Osteoblast (primary cell): ENCODE data around the gene TIGD1. TPM values are rescaled to one million over a fixed set of nuclear protein-coding genes. Genes with fewer than 3 reads are reported as not detected.

ENCODE experiments used
- DNase-seq: peaks from one replicate; pipeline ENCODE4 v3.0.0; 2011; ENCODE audit warnings: low spot score, mixed read lengths; ENCODE audit not compliant: insufficient read length; ENCODE audit errors: missing footprints
- H2AFZ ChIP-seq: 2 replicates; pipeline ENCODE4 v1.6.0; 2011; ENCODE audit warnings: mild to moderate bottlenecking, low read length
- H3K27ac ChIP-seq: 2 replicates; pipeline ENCODE4 v1.5.1; 2011; ENCODE audit warnings: mild to moderate bottlenecking, low read depth, low read length, moderate library complexity
- H3K27me3 ChIP-seq: 2 replicates; pipeline ENCODE4 v1.6.0; 2012; ENCODE audit warnings: mild to moderate bottlenecking, control low read depth, inconsistent platforms, low read length, moderate library complexity; ENCODE audit not compliant: insufficient read depth
- H3K36me3 ChIP-seq: 2 replicates; pipeline ENCODE4 v1.5.1; 2011; ENCODE audit warnings: mild to moderate bottlenecking, low read length, control low read depth, moderate library complexity; ENCODE audit not compliant: insufficient read depth
- H3K4me1 ChIP-seq: 2 replicates; pipeline ENCODE4 v1.5.1; 2011; ENCODE audit warnings: mild to moderate bottlenecking, low read length, control low read depth, moderate library complexity; ENCODE audit not compliant: insufficient read depth
- H3K4me2 ChIP-seq: 2 replicates; pipeline ENCODE4 v1.6.0; 2011; ENCODE audit warnings: mild to moderate bottlenecking, low read length; ENCODE audit not compliant: insufficient read depth
- H3K4me3 ChIP-seq: fragments of 200-600 bp; sonication (generic); 3 replicates; pipeline ENCODE4 v1.5.1; 2012; ENCODE audit warnings: mild to moderate bottlenecking, low read length, inconsistent platforms; ENCODE audit not compliant: insufficient read depth
- H3K79me2 ChIP-seq: 2 replicates; pipeline ENCODE4 v1.6.0; 2012; ENCODE audit warnings: mild to moderate bottlenecking, low read length, control low read depth, inconsistent platforms; ENCODE audit not compliant: insufficient read depth
- H3K9me3 ChIP-seq: 2 replicates; pipeline ENCODE4 v1.5.1; 2011; ENCODE audit warnings: low read depth, low read length, control low read depth
- H4K20me1 ChIP-seq: 2 replicates; pipeline ENCODE4 v1.6.0; 2012; ENCODE audit warnings: mild to moderate bottlenecking, low read length, control low read depth; ENCODE audit not compliant: insufficient read depth
- total RNA-seq: library from RNA; depleted of rRNA; stranded (reverse); fragments of >200 nt; gene quantifications from 2 replicates; pipeline ENCODE4 v1.2.3, GENCODE V29; 2012
- TF ChIP-seq, protein P1 (sequence below): IDR thresholded peaks from 2 replicates; pipeline ENCODE4 v1.5.1; 2011; ENCODE audit warnings: mild to moderate bottlenecking, low read depth, low read length, moderate library complexity; ENCODE audit errors: extremely low read depth

TIGD1 gene
- total RNA-seq, 1 donor = 5.8 TPM

DNA sequence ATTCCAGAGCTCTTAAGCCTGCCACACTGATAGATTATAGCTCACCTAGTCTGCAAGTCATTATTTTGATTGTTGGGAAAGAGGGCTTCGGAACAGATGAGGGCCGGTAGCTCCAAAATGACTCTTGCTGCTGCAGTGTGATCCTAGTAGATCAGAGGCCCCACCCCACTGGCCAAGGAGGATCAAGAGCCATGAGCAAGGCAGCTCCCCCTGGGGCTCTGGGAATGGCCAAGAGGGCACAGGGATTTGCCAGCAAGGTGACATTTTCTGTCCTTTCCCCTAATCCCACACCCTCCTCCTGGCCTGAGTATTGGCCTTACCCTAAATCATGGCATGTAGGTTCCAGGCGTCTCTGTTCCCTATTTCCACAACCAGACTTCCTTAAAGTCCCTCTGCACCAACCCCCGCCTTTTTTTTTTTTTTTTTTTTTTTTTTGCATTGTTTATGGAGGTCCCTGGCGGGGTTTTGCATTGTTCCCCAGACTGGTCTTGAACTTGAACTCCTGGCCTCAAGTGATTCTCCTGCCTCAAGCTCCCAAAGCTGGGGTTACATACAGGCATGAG lies 36.7 kb upstream of the TIGD1 start:
- no peak overlapping the region for H3K27ac ChIP-seq
- H2AFZ ChIP-seq = no peak overlapping the region
- no peaks in the 10 kb centered on the region for H4K20me1 ChIP-seq
- peaks cover under 1% of the 10 kb centered on the region for H3K36me3 ChIP-seq
- no peaks in the 10 kb centered on the region for H3K27me3 ChIP-seq
- TF ChIP-seq, protein P1, sequence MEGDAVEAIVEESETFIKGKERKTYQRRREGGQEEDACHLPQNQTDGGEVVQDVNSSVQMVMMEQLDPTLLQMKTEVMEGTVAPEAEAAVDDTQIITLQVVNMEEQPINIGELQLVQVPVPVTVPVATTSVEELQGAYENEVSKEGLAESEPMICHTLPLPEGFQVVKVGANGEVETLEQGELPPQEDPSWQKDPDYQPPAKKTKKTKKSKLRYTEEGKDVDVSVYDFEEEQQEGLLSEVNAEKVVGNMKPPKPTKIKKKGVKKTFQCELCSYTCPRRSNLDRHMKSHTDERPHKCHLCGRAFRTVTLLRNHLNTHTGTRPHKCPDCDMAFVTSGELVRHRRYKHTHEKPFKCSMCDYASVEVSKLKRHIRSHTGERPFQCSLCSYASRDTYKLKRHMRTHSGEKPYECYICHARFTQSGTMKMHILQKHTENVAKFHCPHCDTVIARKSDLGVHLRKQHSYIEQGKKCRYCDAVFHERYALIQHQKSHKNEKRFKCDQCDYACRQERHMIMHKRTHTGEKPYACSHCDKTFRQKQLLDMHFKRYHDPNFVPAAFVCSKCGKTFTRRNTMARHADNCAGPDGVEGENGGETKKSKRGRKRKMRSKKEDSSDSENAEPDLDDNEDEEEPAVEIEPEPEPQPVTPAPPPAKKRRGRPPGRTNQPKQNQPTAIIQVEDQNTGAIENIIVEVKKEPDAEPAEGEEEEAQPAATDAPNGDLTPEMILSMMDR = no peak
- H3K4me2 ChIP-seq = no peak overlapping the region
- H3K79me2 ChIP-seq = no peaks in the 10 kb centered on the region
- no peaks in the 10 kb centered on the region for H3K9me3 ChIP-seq
- peaks cover 7% of the 10 kb centered on the region for H3K4me1 ChIP-seq
- DNase-seq = no peak
- H3K4me3 ChIP-seq = no peak overlapping the region

DNA sequence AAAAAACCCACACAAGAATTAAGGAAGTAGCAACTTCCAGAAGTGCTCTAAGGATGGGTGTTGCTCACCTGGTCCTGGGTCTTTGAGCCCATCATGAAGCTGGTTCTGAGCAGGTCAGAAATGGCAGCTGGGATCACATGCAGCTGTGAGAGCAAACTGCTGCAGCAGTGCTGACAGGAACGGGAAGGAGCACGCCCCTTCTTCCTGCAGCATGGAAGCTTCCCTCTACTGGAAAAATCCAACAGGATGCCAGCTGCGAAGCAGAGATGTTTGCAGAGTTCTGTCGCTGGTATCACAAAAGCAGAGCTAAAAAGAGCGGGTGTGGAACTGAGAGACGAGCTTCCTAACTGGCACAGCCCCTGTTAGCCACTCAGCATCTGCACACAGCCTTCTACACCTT lies 33.9 kb upstream of the TIGD1 start:
- H3K4me2 ChIP-seq = no peak overlapping the region
- H3K79me2 ChIP-seq = no peaks in the 10 kb centered on the region
- no peak overlapping the region for H3K4me3 ChIP-seq
- no peaks in the 10 kb centered on the region for H3K9me3 ChIP-seq
- peaks cover 6% of the 10 kb centered on the region for H3K4me1 ChIP-seq
- H3K36me3 ChIP-seq = peaks cover 13% of the 10 kb centered on the region
- H3K27ac ChIP-seq = no peak overlapping the region
- no peaks in the 10 kb centered on the region for H3K27me3 ChIP-seq
- no peaks in the 10 kb centered on the region for H4K20me1 ChIP-seq
- H2AFZ ChIP-seq = no peak overlapping the region
- TF ChIP-seq, protein P1 = no peak
- DNase-seq = no peak

DNA sequence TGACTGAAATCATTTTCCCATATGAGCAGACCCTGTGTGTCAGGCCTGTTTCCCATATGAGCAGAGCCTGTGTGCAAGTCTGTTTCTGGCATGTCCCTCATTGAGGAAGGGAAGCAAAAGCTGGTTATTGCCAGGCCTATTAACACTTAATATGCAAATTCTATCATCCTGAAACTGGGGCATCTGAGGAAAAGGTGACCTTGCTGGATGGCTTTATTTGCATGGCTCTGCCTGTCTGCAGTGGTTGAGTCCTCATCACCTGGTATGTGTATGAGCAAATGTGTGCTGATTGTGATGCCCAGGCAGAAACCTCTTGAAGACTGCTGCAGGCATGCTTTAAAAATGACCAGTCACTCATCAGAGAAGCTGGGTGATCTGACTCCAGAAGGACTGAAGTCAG lies 31.4 kb upstream of the TIGD1 start:
- H3K27me3 ChIP-seq = no peaks in the 10 kb centered on the region
- no peaks in the 10 kb centered on the region for H3K79me2 ChIP-seq

DNA sequence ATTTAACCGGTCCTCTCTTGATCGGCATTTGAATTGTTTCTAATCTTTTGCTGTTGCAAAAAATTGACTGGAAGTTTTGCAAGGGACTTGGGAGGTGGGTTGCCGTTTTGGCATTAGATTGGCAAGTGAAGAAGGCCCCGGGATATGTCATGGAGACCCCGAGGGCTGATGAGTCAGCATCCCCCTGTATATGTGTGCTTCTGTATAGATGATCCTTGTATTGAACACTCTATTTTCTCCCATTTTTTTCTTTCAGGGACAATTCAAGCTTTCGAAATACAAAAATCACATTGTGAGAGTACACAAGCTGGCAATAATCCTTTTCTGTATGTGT lies 30.3 kb upstream of the TIGD1 start:
- H4K20me1 ChIP-seq = no peaks in the 10 kb centered on the region
- H3K4me2 ChIP-seq = no peak overlapping the region
- H3K4me3 ChIP-seq = no peak overlapping the region
- TF ChIP-seq, protein P1 = no peak
- DNase-seq = no peak
- H3K4me1 ChIP-seq = peaks cover 12% of the 10 kb centered on the region
- no peaks in the 10 kb centered on the region for H3K9me3 ChIP-seq
- no peaks in the 10 kb centered on the region for H3K27me3 ChIP-seq
- no peaks in the 10 kb centered on the region for H3K79me2 ChIP-seq
- H2AFZ ChIP-seq = no peak overlapping the region
- no peak overlapping the region for H3K27ac ChIP-seq
- H3K36me3 ChIP-seq = peaks cover 15% of the 10 kb centered on the region

More for the DNA sequence above, 31.4 kb upstream of the TIGD1 start:
- Histone ChIP-seq H3K36me3 (peaks cover 13% of the 10 kb centered on the region), H3K9me3 (no peaks in the 10 kb centered on the region), H2AFZ (no peak overlapping the region), H3K27ac (no peak overlapping the region), H4K20me1 (no peaks in the 10 kb centered on the region), H3K4me3 (no peak overlapping the region), H3K4me1 (peaks cover 6% of the 10 kb centered on the region), H3K4me2 (no peak overlapping the region)
- TF ChIP-seq, protein P1 = no peak
- no peak for DNase-seq
